Fibroblast of lung (primary cell): Measurements from ENCODE around the gene RCSD1. TPM values are rescaled to one million over a fixed set of nuclear protein-coding genes. Genes with fewer than 3 reads are reported as not detected.

Experiments used
- DNase-seq, 2 donors: peaks; one replicate each; pipeline versions ENCODE4 v3.0.0 to v3.0.0-alpha.2; 2010; ENCODE audit warnings: low read depth in 2 of 2
- H2AFZ ChIP-seq: 2 replicates; pipeline ENCODE4 v1.5.1; 2012; ENCODE audit warnings: low read length, control low read depth, inconsistent platforms
- H3K27ac ChIP-seq: 2 replicates; pipeline ENCODE4 v1.5.1; 2011; ENCODE audit warnings: low read length, control low read depth; ENCODE audit not compliant: insufficient read depth
- H3K27me3 ChIP-seq: 2 replicates; pipeline ENCODE4 v1.5.1; 2011; ENCODE audit warnings: mild to moderate bottlenecking, low read length; ENCODE audit not compliant: control insufficient read depth, insufficient read depth
- H3K36me3 ChIP-seq: 2 replicates; pipeline ENCODE4 v1.5.1; 2011; ENCODE audit warnings: low read length; ENCODE audit not compliant: control insufficient read depth, insufficient read depth
- H3K4me1 ChIP-seq: 2 replicates; pipeline ENCODE4 v1.5.1; 2011; ENCODE audit warnings: low read length; ENCODE audit not compliant: control insufficient read depth, insufficient read depth; ENCODE audit errors: extremely low read depth
- H3K4me2 ChIP-seq: 2 replicates; pipeline ENCODE4 v1.5.1; 2011; ENCODE audit warnings: low read length, control low read depth; ENCODE audit not compliant: insufficient read depth; ENCODE audit errors: extremely low read depth
- H3K4me3 ChIP-seq, 4 experiments: fragments of 200-600 bp in 1 of 4; sonication (generic) in 1 of 4; replicated peaks in 1 of 4; 2 replicates each; pipeline ENCODE4 v1.5.1; 2011 to 2016; ENCODE audit warnings: low read length in 4 of 4, low read depth in 3 of 4, mild to moderate bottlenecking in 3 of 4, control low read depth in 2 of 4, inconsistent platforms in 1 of 4, mixed read lengths in 1 of 4; ENCODE audit not compliant: insufficient read depth in 1 of 4; ENCODE audit errors: control extremely low read depth in 1 of 4
- H3K79me2 ChIP-seq: 2 replicates; pipeline ENCODE4 v1.5.1; 2012; ENCODE audit warnings: mild to moderate bottlenecking, low read length, inconsistent platforms; ENCODE audit not compliant: control insufficient read depth, insufficient read depth
- H3K9ac ChIP-seq: 2 replicates; pipeline ENCODE4 v1.5.1; 2011; ENCODE audit warnings: mild to moderate bottlenecking, low read length, control low read depth; ENCODE audit not compliant: insufficient read depth
- H3K9me3 ChIP-seq: 2 replicates; pipeline ENCODE4 v1.5.1; 2012; ENCODE audit warnings: low read depth, low read length; ENCODE audit not compliant: control insufficient read depth, insufficient read depth
- H4K20me1 ChIP-seq: 2 replicates; pipeline ENCODE4 v1.5.1; 2011; ENCODE audit warnings: low read length; ENCODE audit not compliant: control insufficient read depth, insufficient read depth; ENCODE audit errors: extremely low read depth
- EZH2 ChIP-seq: IDR thresholded peaks from 2 replicates; pipeline ENCODE4 v1.5.1; 2012; ENCODE audit warnings: low read length, control low read depth, mild to moderate bottlenecking; ENCODE audit errors: missing control alignments
- polyA plus RNA-seq, 2 donors: library from polyadenylated mRNA; depleted of rRNA in 1 of 2; stranded (reverse) in 1 of 2; unstranded in 1 of 2; fragments of >200 nt; gene quantifications; 2 replicates each; pipeline ENCODE4 v1.2.1, GENCODE V29; 2011 to 2012; ENCODE audit warnings: missing spikeins in 1 of 2
- total RNA-seq: library from RNA; depleted of rRNA; stranded (reverse); fragments of >200 nt; gene quantifications from 2 replicates; pipeline ENCODE4 v1.2.1, GENCODE V29; 2014
- TF ChIP-seq, protein P1 (sequence below), 2 donors: IDR thresholded peaks in 1 of 2; conservative IDR thresholded peaks in 1 of 2; 1 replicate in 1 of 2; 2 replicates in 1 of 2; pipeline ENCODE4 v1.5.1; 2011 to 2012; ENCODE audit warnings: low read length in 2 of 2, control low read depth in 1 of 2, inconsistent platforms in 1 of 2, low read depth in 1 of 2, mild to moderate bottlenecking in 1 of 2

RCSD1 gene
- total and polyA plus RNA-seq, 2 donors (not counting 1 experiment from before 2014, with no cell fraction given): under 0.01 to 4.1 TPM

DNA sequence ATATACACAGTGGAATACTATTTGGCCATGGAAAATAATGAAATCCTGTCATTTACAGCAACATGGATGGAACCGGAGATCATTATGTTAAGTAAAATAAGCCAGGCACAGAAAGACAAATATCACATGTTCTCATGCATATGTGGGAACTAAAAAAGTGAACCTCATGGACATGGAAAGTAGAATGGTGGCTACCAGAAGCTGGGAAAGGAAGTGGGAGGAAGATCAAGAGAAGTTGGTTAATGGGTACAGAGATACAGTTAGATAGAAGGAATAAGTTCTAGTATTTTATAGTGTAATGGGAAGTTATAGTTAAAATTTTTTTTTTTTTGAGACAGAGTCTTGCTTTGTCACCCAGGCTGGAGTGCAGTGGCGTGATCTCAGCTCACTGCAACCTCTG lies 41.7 kb upstream of the RCSD1 start:
- DNase-seq: no peak
- Histone ChIP-seq H3K4me3 (no peak overlapping the region), H3K27ac (no peak overlapping the region), H4K20me1 (no peaks in the 10 kb centered on the region), H3K36me3 (no peaks in the 10 kb centered on the region), H3K4me2 (no peak overlapping the region), H3K9ac (no peak overlapping the region), H3K4me1 (no peaks in the 10 kb centered on the region), H3K27me3 (no peaks in the 10 kb centered on the region), H3K79me2 (no peaks in the 10 kb centered on the region), H3K9me3 (no peaks in the 10 kb centered on the region), H2AFZ (no peak overlapping the region)
- TF ChIP-seq, protein P1, sequence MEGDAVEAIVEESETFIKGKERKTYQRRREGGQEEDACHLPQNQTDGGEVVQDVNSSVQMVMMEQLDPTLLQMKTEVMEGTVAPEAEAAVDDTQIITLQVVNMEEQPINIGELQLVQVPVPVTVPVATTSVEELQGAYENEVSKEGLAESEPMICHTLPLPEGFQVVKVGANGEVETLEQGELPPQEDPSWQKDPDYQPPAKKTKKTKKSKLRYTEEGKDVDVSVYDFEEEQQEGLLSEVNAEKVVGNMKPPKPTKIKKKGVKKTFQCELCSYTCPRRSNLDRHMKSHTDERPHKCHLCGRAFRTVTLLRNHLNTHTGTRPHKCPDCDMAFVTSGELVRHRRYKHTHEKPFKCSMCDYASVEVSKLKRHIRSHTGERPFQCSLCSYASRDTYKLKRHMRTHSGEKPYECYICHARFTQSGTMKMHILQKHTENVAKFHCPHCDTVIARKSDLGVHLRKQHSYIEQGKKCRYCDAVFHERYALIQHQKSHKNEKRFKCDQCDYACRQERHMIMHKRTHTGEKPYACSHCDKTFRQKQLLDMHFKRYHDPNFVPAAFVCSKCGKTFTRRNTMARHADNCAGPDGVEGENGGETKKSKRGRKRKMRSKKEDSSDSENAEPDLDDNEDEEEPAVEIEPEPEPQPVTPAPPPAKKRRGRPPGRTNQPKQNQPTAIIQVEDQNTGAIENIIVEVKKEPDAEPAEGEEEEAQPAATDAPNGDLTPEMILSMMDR (conservative IDR thresholded peaks at IDR 0.05 in 1 of 2, IDR thresholded peaks at IDR 0.05 in 1 of 2; ENCODE audit: low read depth in 1 of 2, low read length in 2 of 2): no peak
- no peak for TF ChIP-seq EZH2

DNA sequence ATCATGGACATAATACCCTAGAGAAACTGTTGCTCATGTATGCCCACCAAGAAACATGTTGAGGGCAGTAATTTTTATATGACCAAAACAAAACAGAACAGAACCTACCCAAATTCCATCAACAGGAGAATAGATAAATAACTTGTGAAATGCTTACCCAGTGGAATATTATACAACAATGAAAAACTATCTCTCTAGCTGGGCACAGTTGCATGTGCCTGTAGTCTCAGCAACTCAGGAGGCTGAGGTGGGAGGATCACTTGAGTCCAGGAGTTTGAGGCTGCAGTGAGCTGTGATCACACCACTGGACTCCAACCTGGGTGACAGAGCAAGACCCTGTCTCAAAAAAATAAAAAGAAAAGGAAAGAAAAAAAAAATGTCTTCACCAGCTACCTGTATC lies 37.6 kb upstream of the RCSD1 start:
- Histone ChIP-seq H2AFZ (no peak overlapping the region), H3K27ac (no peak overlapping the region), H3K4me1 (no peaks in the 10 kb centered on the region), H3K36me3 (no peaks in the 10 kb centered on the region), H3K9ac (no peak overlapping the region), H3K4me2 (no peak overlapping the region), H3K79me2 (no peaks in the 10 kb centered on the region), H3K9me3 (no peaks in the 10 kb centered on the region), H4K20me1 (no peaks in the 10 kb centered on the region), H3K27me3 (peaks cover 2% of the 10 kb centered on the region), H3K4me3 (no peak overlapping the region)
- DNase-seq: no peak
- TF ChIP-seq EZH2: no peak
- TF ChIP-seq, protein P1 (conservative IDR thresholded peaks at IDR 0.05 in 1 of 2, IDR thresholded peaks at IDR 0.05 in 1 of 2; ENCODE audit: low read depth in 1 of 2, low read length in 2 of 2): no peak

DNA sequence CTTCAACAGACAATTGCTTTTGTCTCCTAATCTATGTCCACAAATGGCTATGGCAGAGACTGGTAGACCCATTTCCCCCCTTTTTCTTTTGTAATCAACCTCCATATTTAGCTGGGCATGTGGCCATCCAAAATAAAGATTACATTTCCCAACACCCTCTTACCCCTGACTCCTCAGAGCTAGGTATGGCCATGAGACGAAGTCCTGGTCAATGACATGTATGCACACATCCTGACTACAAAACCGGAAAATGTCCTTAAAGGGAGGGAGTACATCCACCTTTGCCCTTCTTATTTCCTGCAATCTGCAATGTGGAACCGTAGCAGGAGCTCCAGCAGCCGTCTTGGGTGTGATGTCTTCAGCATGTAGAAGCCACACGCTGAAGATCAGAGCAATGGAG lies 36.2 kb upstream of the RCSD1 start:
- no peaks in the 10 kb centered on the region for H4K20me1 ChIP-seq
- H3K79me2 ChIP-seq: no peaks in the 10 kb centered on the region
- no peak overlapping the region for H3K27ac ChIP-seq
- no peak for DNase-seq
- no peak overlapping the region for H2AFZ ChIP-seq
- H3K9me3 ChIP-seq: no peaks in the 10 kb centered on the region
- no peaks in the 10 kb centered on the region for H3K4me1 ChIP-seq
- H3K4me2 ChIP-seq: no peak overlapping the region
- no peak overlapping the region for H3K9ac ChIP-seq
- no peak for TF ChIP-seq EZH2
- TF ChIP-seq, protein P1 (conservative IDR thresholded peaks at IDR 0.05 in 1 of 2, IDR thresholded peaks at IDR 0.05 in 1 of 2; ENCODE audit: low read depth in 1 of 2, low read length in 2 of 2): no peak
- H3K4me3 ChIP-seq: no peak overlapping the region
- no peaks in the 10 kb centered on the region for H3K36me3 ChIP-seq
- H3K27me3 ChIP-seq: peaks cover 2% of the 10 kb centered on the region
